Measurements from ENCODE around the gene SUMO3.

SUMO3 gene

GRCh38 chr21:44815225-44815624 lies 2.6 kb downstream of the SUMO3 start:
- Mint-ChIP-seq H3K27me3 (no peaks in the 10 kb centered on the region), H3K36me3 (ENCODE audit: insufficient read depth) (peaks cover 18% of the 10 kb centered on the region), H3K4me3 (no peak overlapping the region), H3K9me3 (no peaks in the 10 kb centered on the region), H3K27ac (no peak overlapping the region), H3K4me1 (ENCODE audit: low read depth in 2 of 2) (peaks cover 16 to 22% of the 10 kb centered on the region in 2 donors)
- ATAC-seq (replicated peaks) (no peak), DNase-seq (no peak)

- Mint-ChIP-seq H3K27ac (no peak overlapping the region), H3K36me3 (ENCODE audit: insufficient read depth) (peaks cover 18% of the 10 kb centered on the region), H3K9me3 (no peaks in the 10 kb centered on the region), H3K27me3 (no peaks in the 10 kb centered on the region), H3K4me3 (no peak overlapping the region), H3K4me1 (ENCODE audit: low read depth in 2 of 2) (peaks cover 19 to 22% of the 10 kb centered on the region in 2 donors)
- DNase-seq (no peak), ATAC-seq (replicated peaks) (no peak)
Measured at GRCh38 chr21:44814498-44815023, 3.3 kb downstream of the SUMO3 start.

GRCh38 chr21:44813727-44814126 lies 4.1 kb downstream of the SUMO3 start:
- H3K9me3 Mint-ChIP-seq = no peaks in the 10 kb centered on the region
- peaks cover 19 to 22% of the 10 kb centered on the region in 2 donors for H3K4me1 Mint-ChIP-seq (ENCODE audit: low read depth in 2 of 2)
- no peak for DNase-seq
- ATAC-seq (replicated peaks) = no peak
- H3K36me3 Mint-ChIP-seq (ENCODE audit: insufficient read depth) = peaks cover 21% of the 10 kb centered on the region
- H3K4me3 Mint-ChIP-seq = no peak overlapping the region
- H3K27me3 Mint-ChIP-seq = no peaks in the 10 kb centered on the region
- no peak overlapping the region for H3K27ac Mint-ChIP-seq

- ATAC-seq (replicated peaks) = no peak
- H3K4me3 Mint-ChIP-seq = no peak overlapping the region
Measured at GRCh38 chr21:44813149-44813548, 4.7 kb downstream of the SUMO3 start.

GRCh38 chr21:44812640-44813039 lies 5.2 kb downstream of the SUMO3 start:
- Mint-ChIP-seq H3K36me3 (ENCODE audit: insufficient read depth) (peaks cover 21% of the 10 kb centered on the region), H3K4me1 (ENCODE audit: low read depth in 2 of 2) (peaks cover 19 to 22% of the 10 kb centered on the region in 2 donors), H3K27me3 (no peaks in the 10 kb centered on the region), H3K4me3 (no peak overlapping the region), H3K27ac (peak overlapping the region in 1 of 2 donors; percentile 57), H3K9me3 (no peaks in the 10 kb centered on the region)
- DNase-seq = no peak
- ATAC-seq (replicated peaks) = no peak

More at GRCh38 chr21:44813149-44813548, 4.7 kb downstream of the SUMO3 start:
- Mint-ChIP-seq H3K27me3 (no peaks in the 10 kb centered on the region), H3K9me3 (no peaks in the 10 kb centered on the region), H3K4me1 (ENCODE audit: low read depth in 2 of 2) (peaks cover 19 to 22% of the 10 kb centered on the region in 2 donors), H3K27ac (no peak overlapping the region), H3K36me3 (ENCODE audit: insufficient read depth) (peaks cover 21% of the 10 kb centered on the region)
- DNase-seq = no peak

- Mint-ChIP-seq H3K27me3 (no peaks in the 10 kb centered on the region), H3K27ac (peak overlapping the region; percentile 9 to 44), H3K36me3 (ENCODE audit: insufficient read depth) (peaks cover 31% of the 10 kb centered on the region), H3K9me3 (no peaks in the 10 kb centered on the region), H3K4me3 (no peak overlapping the region), H3K4me1 (ENCODE audit: low read depth in 2 of 2) (peaks cover 11 to 13% of the 10 kb centered on the region in 2 donors)
- ATAC-seq (replicated peaks) (no peak), DNase-seq (no peak)
Measured at GRCh38 chr21:44810779-44811178, 7.1 kb downstream of the SUMO3 start.

- no peak for DNase-seq
- H3K9me3 Mint-ChIP-seq = no peaks in the 10 kb centered on the region
- no peak overlapping the region for H3K4me3 Mint-ChIP-seq
- H3K36me3 Mint-ChIP-seq (ENCODE audit: insufficient read depth) = peaks cover 40% of the 10 kb centered on the region
- no peak overlapping the region for H3K27ac Mint-ChIP-seq
- no peak for ATAC-seq (replicated peaks)
- peaks cover 14 to 15% of the 10 kb centered on the region in 2 donors for H3K4me1 Mint-ChIP-seq (ENCODE audit: low read depth in 2 of 2)
- no peaks in the 10 kb centered on the region for H3K27me3 Mint-ChIP-seq
Measured at GRCh38 chr21:44805859-44806258, 12.0 kb downstream of the SUMO3 start.

GRCh38 chr21:44805226-44805625 lies 12.6 kb downstream of the SUMO3 start:
- DNase-seq = no peak
- Mint-ChIP-seq H3K36me3 (ENCODE audit: insufficient read depth) (peaks cover 44% of the 10 kb centered on the region), H3K4me3 (no peak overlapping the region), H3K27me3 (no peaks in the 10 kb centered on the region), H3K9me3 (no peaks in the 10 kb centered on the region), H3K27ac (no peak overlapping the region), H3K4me1 (ENCODE audit: low read depth in 2 of 2) (peaks cover 18 to 19% of the 10 kb centered on the region in 2 donors)
- ATAC-seq (replicated peaks) = no peak

- Mint-ChIP-seq H3K27me3 (no peaks in the 10 kb centered on the region), H3K9me3 (no peaks in the 10 kb centered on the region), H3K27ac (no peak overlapping the region), H3K36me3 (ENCODE audit: insufficient read depth) (peaks cover 44% of the 10 kb centered on the region), H3K4me3 (no peak overlapping the region), H3K4me1 (ENCODE audit: low read depth in 2 of 2) (peaks cover 18 to 23% of the 10 kb centered on the region in 2 donors)
- DNase-seq (no peak), ATAC-seq (replicated peaks) (no peak)
Measured at GRCh38 chr21:44804762-44805161, 13.1 kb downstream of the SUMO3 start.

GRCh38 chr21:44803651-44804050 lies 14.2 kb downstream of the SUMO3 start:
- peaks cover 24 to 30% of the 10 kb centered on the region in 2 donors for H3K4me1 Mint-ChIP-seq (ENCODE audit: low read depth in 2 of 2)
- H3K4me3 Mint-ChIP-seq = peak overlapping the region in 1 of 2 donors; percentile 86

GRCh38 chr21:44802396-44803153 lies 15.3 kb downstream of the SUMO3 start:
- H3K4me3 Mint-ChIP-seq = peak overlapping the region; percentile 86 to 88
- H3K27ac Mint-ChIP-seq = peak overlapping the region; percentile 77 to 85
- no peaks in the 10 kb centered on the region for H3K27me3 Mint-ChIP-seq
- H3K36me3 Mint-ChIP-seq (ENCODE audit: insufficient read depth) = peaks cover 47% of the 10 kb centered on the region
- ATAC-seq (replicated peaks) (no peak), DNase-seq (no peak)
- H3K9me3 Mint-ChIP-seq = no peaks in the 10 kb centered on the region
- H3K4me1 Mint-ChIP-seq (ENCODE audit: low read depth in 2 of 2) = peaks cover 26 to 35% of the 10 kb centered on the region in 2 donors

More at GRCh38 chr21:44803651-44804050, 14.2 kb downstream of the SUMO3 start:
- DNase-seq (no peak), ATAC-seq (replicated peaks) (no peak)
- no peaks in the 10 kb centered on the region for H3K27me3 Mint-ChIP-seq
- H3K9me3 Mint-ChIP-seq = no peaks in the 10 kb centered on the region
- H3K27ac Mint-ChIP-seq = peak overlapping the region in 1 of 2 donors; percentile 85
- peaks cover 41% of the 10 kb centered on the region for H3K36me3 Mint-ChIP-seq (ENCODE audit: insufficient read depth)

GRCh38 chr21:44801468-44802395 lies 16.1 kb downstream of the SUMO3 start, which contains the start of gene UBE2G2:
TSS of gene UBE2G2 (minus strand) at chr21:44801820. CDS start at chr21:44801748, 72 bp downstream.
- ATAC-seq (replicated peaks) (peak; percentile 95), DNase-seq (peak; percentile 83 to 88 (median 85))
- H3K9me3 Mint-ChIP-seq = no peaks in the 10 kb centered on the region
- peak within 1 kb of the TSS; percentile 77 to 85 for H3K27ac Mint-ChIP-seq
- H3K4me1 Mint-ChIP-seq (ENCODE audit: low read depth in 2 of 2) = peaks cover 29 to 38% of the 10 kb centered on the region in 2 donors
- peaks cover 44% of the 10 kb centered on the region for H3K36me3 Mint-ChIP-seq (ENCODE audit: insufficient read depth)
- H3K27me3 Mint-ChIP-seq = no peaks in the 10 kb centered on the region
- H3K4me3 Mint-ChIP-seq = peak within 1 kb of the TSS; percentile 86 to 88

- H3K9me3 Mint-ChIP-seq = no peaks in the 10 kb centered on the region
- H3K27me3 Mint-ChIP-seq = no peaks in the 10 kb centered on the region
- H3K4me1 Mint-ChIP-seq (ENCODE audit: low read depth in 2 of 2) = peaks cover 35 to 45% of the 10 kb centered on the region in 2 donors
- DNase-seq (peak in 2 of 3 experiments; percentile 27 to 29), ATAC-seq (replicated peaks) (peak; percentile 62)
- H3K27ac Mint-ChIP-seq = peak overlapping the region; percentile 65 to 85
- H3K4me3 Mint-ChIP-seq = peak overlapping the region; percentile 86 to 88
- H3K36me3 Mint-ChIP-seq (ENCODE audit: insufficient read depth) = peaks cover 44% of the 10 kb centered on the region
Measured at GRCh38 chr21:44800971-44801467, 16.8 kb downstream of the SUMO3 start.
